Measurements from ENCODE around the gene HCFC1R1.

Gene HCFC1R1

DNA sequence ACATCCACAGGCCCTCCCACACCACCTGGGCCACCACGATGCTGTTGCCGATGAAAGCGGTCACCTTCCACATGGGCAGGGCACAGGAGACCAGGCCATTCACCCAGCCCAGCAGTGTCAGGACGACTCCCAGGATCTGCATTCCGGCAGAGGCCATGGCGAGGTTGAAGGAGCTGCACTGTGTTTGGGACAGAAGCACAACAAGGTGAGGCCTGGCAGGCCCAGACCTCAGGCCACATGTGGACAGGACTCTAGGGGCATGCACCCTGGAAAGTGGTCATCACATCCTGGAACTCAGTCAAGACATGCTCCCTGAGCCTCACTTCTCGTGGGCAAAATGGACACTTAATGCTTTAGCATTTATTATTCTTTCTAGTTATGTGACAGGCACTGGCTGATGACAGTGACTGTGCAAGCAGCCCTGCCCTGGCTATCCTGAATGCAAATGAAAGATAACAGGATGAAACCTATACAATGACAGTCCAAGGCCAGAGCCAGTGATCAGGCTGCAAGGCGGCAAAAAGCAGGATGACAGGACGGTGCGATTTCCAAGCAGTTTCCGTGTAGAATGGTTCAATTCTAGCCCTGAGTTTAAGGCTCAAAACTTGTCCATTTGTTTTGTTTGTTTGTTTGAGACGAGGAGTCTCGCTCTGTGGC is 7.7 kb downstream of the HCFC1R1 start:
- no peak for DNase-seq

DNA sequence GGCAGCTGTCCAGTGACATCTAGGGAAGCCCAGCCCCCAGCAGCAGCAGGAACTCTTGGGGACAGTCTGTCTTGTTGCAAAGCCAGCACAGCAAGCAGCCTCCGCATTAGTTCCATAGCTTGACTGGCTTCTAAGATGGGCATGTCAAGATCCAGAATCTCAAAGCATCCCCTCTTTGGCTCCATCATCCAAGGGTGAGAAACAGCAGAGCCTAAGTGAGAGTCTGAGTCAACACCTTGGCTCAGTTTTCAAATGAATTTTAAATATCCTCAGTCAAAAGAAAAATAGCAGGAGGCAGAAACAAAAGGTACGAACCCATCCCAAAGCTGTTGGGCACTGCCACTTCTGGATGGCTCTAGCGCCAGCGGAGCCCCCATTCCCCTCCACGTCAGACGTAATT is 8.8 kb downstream of the HCFC1R1 start:
- DNase-seq = no peak

DNA sequence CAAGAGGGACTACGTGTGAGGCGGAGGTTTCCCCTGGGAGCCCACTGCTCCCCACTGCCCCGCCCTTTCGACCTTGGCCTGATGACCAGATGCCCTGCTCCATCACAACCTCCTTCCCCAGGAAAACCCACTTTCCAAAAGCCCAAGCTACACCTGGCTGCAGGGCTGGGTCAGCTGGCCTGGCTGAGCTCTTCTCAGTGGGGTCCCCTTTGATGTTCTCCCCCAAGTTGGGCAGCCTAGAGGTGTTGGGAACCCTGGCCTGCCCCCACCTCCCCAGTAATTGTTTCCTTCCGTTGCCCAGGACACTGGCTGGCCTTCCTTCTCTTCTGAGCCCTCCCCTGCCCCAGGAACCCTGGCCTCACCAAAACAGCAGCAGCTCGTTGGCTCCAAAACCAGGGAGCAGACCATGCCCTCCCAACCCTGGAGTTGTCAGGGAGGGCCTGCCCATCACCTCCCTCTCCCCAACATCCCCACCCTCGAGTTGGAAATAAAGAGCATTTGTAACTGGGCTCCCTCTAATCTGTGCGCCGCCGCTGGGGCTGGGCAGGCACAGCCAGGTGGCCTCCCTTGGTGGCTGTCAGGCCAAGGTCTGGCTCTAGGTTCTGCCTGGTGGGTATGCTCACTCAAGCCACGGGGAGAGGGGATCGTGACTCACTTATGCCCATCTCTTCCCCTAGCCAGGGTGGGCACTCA is 9.6 kb downstream of the HCFC1R1 start:
- DNase-seq = no peak

GRCh38 chr16:3013491-3013951 is 10.2 kb downstream of the HCFC1R1 start:
- no peak for DNase-seq

DNA sequence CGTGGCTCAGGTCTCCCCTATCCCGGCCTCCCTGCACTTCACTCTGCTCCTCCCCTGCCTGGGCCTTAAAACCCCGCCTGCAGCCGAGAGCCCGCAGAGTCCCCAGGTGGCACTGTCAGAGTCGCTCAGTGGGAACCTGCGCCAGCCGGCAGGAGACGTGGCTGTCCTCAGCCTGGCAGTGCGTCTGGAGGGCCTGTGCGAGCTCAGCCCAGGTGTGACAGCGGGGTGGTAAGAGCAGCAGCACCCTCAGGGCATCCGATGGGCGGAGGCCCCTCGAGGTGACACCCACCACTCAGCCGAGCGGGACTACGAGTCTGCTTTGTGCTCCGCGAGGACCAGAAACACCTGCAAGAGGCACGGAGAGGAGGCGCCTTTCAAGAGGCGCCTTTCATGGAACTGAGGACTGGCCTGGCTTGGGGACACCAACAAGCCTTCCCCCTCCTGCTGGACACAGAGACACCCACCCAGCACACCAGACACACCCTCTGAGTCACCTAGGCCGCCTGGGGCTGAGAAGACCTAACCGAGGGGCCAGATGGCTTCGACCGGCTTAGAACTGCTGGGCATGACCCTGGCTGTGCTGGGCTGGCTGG is 10.8 kb downstream of the HCFC1R1 start, which contains the start of gene CLDN9:
Gene CLDN9 (plus strand): TSS at position 96 of the 593 bp plus-strand sequence. CDS start 440 bp downstream, at position 536.
- DNase-seq = no peak

- DNase-seq = no peak
Observed at GRCh38 chr16:3012246-3012645, 11.5 kb downstream of the HCFC1R1 start.

GRCh38 chr16:3010510-3010909 is 13.2 kb downstream of the HCFC1R1 start:
- DNase-seq = no peak

- DNase-seq = no peak
Observed at GRCh38 chr16:3009568-3010390, 14.0 kb downstream of the HCFC1R1 start.

DNA sequence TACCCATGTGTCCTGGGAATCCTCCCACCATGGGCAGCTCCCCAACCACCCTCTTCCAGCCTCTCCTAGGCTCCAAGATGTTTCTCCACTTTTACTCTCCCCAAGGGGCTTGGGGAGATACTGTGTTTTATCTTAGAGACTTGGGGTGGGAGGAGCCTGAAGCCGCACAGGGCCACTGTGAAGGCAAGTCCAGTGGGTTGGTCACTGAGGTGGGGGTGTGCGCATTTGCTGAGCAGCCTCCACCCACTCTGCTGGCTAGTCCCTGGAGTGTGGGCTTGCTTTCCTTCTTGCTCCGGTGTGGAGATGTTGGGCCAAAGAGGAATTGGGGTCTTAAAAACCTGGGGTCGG is 15.1 kb downstream of the HCFC1R1 start:
- DNase-seq = no peak

- no peak for DNase-seq
Observed at GRCh38 chr16:3007957-3008689, 15.6 kb downstream of the HCFC1R1 start.

- no peak for DNase-seq
Observed at GRCh38 chr16:3007059-3007956, 16.4 kb downstream of the HCFC1R1 start.

- DNase-seq = no peak
Observed at GRCh38 chr16:3004781-3005284, 18.9 kb downstream of the HCFC1R1 start.

DNA sequence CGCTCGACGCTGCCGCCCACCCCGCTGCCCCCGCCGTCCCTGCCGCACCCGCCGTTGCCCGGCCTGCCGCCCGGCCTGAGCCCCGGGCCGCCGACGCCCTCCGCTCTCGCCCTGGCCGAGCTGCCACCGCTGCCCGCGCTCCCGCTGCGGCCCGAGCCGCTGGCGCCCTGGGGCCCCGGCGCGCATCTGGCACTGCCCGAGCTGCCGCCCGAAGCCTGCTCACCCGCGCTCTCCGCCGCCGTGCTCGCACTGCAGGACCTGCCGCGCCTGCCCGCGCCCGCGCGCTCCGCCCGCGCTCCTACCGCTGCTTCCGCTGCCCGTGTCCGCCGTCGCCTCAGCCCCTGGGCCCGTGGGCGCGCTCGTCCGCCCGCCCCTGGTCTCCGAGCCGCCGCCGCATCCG is 19.4 kb downstream of the HCFC1R1 start:
- no peak for DNase-seq

GRCh38 chr16:3003582-3004270 is 20.0 kb downstream of the HCFC1R1 start:
- DNase-seq = peak; percentile 96

DNA sequence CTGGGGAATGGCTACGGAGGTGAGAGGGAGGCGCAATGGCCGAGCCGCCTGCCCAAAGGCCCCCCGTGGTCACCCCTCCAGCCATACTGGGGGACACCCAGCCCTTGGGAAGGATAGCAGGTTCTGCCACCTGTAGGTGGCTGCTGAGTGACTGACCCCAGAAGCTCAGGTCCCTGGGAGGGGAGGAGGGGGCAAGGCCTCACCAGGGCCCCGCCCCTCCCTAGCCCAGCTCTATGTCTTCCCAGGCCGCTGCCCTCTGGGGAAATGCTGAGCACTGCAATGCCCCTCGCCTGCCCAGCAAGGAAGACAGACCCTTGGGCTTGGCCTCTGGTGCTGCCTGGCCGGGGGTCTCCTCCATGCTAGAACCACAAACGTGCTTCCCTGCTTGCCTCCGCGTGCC is 22.4 kb downstream of the HCFC1R1 start:
- no peak for DNase-seq

DNA sequence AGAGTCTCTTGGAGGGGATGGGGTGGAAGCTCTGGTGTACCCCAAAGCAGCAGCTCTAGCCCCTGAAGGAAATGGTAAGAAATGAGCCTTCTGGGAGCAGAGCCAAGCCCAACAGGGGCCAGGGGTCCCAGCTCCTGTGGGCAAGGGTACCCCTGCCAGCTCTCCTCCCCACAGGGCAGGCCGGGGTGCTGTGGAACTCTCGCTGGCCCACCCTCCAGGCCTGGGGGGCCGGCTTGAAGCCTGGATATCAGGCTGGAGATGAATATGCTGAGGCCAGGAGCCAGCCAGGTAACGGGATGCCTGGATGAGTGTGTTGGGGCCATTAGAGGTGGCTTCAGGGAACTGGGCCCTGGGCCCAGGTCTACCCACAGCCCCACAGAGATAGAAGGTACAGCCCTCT is 23.2 kb downstream of the HCFC1R1 start:
- no peak for DNase-seq

- DNase-seq = no peak
Observed at GRCh38 chr16:2999929-3000328, 23.8 kb downstream of the HCFC1R1 start.

DNA sequence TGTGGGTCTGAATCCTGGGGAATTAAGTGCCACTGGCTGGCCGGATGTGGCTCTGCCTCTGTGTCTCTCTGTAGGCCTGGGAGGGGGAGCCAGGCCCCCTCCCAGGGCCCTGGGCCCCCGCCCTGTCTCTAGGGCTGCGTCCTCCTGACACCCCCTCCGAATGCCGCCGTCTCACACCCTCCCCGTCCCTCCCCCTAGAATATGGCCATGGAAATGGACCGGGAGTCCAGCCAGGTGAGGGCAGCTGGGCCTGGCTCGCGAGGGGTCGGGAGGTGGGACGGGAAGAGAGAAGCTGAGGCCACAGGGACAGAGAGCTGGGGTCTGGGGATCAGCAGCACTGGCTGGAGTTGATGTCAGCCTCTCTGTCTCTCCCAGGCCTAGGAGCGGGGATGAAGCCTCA is 27.4 kb downstream of the HCFC1R1 start:
- DNase-seq = no peak

GRCh38 chr16:2992383-2993081 is 31.2 kb downstream of the HCFC1R1 start:
- no peak for DNase-seq
